Brain microvascular endothelial cell (primary cell): ENCODE results near the gene SPEM2.

Experiments used
- DNase-seq: peaks from one replicate; pipeline ENCODE4 v3.0.0-alpha.2; 2020
- H3K27ac ChIP-seq: fragments of 250-450 bp; sonication (Bioruptor Pico); 2 replicates; pipeline ENCODE4 v1.5.1; 2020; ENCODE audit warnings: mild to moderate bottlenecking, moderate library complexity
- H3K27me3 ChIP-seq: fragments of 250-450 bp; sonication (Bioruptor Pico); replicated peaks from 2 replicates; pipeline ENCODE4 v1.5.1; 2020; ENCODE audit warnings: mild to moderate bottlenecking
- H3K36me3 ChIP-seq: fragments of 250-450 bp; sonication (Bioruptor Pico); replicated peaks from 2 replicates; pipeline ENCODE4 v1.5.1; 2020; ENCODE audit warnings: mild to moderate bottlenecking
- H3K4me3 ChIP-seq: 2 replicates; pipeline ENCODE4 v1.5.1; 2011; ENCODE audit warnings: low read depth, mild to moderate bottlenecking, control low read depth, low read length, moderate library complexity
- in situ Hi-C: cut with HindIII; loops from 2 replicates; pipeline ENCODE4 v1.10.0; 2017; ENCODE audit warnings: low sequenced_read_pairs, low pct_ligation_motif_present
- TF ChIP-seq, protein P1 (sequence below): IDR thresholded peaks from 2 replicates; pipeline ENCODE4 v1.5.1; 2011; ENCODE audit warnings: low read depth, mild to moderate bottlenecking, moderate library complexity, low read length, control low read depth, inconsistent platforms; ENCODE audit errors: missing control alignments

SPEM2 gene

DNA sequence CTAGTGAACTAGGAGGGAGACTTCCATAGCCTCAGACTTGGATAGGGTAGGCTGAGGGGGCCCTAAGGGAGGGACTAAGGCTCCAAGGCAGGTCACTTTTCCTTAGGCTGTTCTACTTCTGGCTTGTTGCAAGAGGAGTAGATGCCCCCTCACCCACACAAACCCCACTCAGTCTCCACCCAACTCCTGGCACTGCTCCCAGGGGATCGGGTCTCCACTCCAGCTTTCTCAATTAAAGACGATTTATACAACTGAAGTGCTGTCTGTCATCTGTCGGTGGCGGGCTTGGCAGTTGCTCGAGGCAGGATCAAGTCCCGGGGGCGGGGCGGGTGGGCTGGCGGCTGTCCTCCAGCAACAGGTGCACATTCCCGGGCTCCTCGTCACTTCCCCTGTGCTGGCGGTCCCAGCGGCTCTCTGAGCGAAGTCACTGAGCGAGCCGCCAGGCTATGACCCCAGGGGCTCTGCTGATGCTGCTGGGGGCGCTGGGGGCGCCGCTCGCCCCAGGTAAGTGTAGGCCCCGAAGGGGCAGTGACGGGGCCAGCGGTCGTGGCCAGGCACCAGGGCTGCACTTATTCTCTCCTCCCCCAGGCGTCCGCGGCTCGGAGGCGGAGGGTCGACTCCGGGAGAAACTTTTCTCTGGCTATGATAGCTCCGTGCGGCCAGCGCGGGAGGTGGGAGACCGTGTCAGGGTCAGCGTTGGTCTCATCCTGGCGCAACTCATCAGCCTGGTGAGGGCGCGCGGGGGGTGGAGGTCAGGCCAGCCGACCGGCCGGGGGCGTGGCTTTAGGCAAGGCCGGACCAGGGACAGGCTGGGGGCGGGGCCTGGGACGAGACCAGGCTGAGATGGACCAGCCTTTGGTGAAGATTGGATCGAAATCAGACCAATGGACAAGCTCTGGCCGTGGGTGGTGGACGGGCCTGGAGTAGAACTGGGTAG lies 19.5 kb downstream of the SPEM2 start, which contains the start of gene CHRNB1:
Gene CHRNB1 (plus strand): TSS at position 380 of the 937 bp plus-strand sequence. CDS start 67 bp downstream, at position 447.
- H3K4me3 ChIP-seq, result peak within 1 kb of the TSS; percentile 30
- no peaks in the 10 kb centered on the region for H3K36me3 ChIP-seq
- DNase-seq, result no peak
- peaks cover 24% of the 10 kb centered on the region for H3K27me3 ChIP-seq
- TF ChIP-seq, protein P1, sequence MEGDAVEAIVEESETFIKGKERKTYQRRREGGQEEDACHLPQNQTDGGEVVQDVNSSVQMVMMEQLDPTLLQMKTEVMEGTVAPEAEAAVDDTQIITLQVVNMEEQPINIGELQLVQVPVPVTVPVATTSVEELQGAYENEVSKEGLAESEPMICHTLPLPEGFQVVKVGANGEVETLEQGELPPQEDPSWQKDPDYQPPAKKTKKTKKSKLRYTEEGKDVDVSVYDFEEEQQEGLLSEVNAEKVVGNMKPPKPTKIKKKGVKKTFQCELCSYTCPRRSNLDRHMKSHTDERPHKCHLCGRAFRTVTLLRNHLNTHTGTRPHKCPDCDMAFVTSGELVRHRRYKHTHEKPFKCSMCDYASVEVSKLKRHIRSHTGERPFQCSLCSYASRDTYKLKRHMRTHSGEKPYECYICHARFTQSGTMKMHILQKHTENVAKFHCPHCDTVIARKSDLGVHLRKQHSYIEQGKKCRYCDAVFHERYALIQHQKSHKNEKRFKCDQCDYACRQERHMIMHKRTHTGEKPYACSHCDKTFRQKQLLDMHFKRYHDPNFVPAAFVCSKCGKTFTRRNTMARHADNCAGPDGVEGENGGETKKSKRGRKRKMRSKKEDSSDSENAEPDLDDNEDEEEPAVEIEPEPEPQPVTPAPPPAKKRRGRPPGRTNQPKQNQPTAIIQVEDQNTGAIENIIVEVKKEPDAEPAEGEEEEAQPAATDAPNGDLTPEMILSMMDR, result peak; percentile 12
- in situ Hi-C loops, result no loop called here
- no peak within 1 kb of the TSS for H3K27ac ChIP-seq

- Histone ChIP-seq H3K27ac (no peak overlapping the region), H3K36me3 (no peaks in the 10 kb centered on the region), H3K27me3 (peaks cover 19% of the 10 kb centered on the region), H3K4me3 (peak overlapping the region; percentile 30)
- in situ Hi-C loops, result no loop called here
- DNase-seq, result no peak
- TF ChIP-seq, protein P1, result no peak
These were observed 20.2 kb downstream of the SPEM2 start for GRCh38 chr17:7445619-7445968.

DNA sequence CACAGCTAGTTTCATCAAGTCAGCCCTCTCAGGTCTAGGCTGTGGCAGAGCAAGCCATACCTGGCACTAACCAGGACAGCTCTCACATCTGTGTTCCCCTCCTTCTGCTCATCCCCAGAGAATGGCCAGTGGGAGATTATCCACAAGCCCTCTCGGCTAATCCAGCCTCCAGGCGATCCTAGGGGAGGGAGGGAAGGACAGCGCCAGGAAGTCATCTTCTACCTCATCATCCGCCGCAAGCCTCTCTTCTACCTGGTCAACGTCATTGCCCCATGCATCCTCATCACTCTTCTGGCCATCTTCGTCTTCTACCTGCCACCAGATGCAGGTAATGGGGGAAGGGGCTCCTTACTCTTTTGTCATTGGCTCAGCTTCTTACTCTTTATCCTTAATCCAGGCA lies 23.0 kb downstream of the SPEM2 start:
- TF ChIP-seq, protein P1, result no peak
- no peak for DNase-seq
- in situ Hi-C loops, result no loop called here
- H3K4me3 ChIP-seq, result no peak overlapping the region
- peaks cover 18% of the 10 kb centered on the region for H3K27me3 ChIP-seq
- H3K36me3 ChIP-seq, result no peaks in the 10 kb centered on the region
- no peak overlapping the region for H3K27ac ChIP-seq

- in situ Hi-C loops, result no loop called here
- no peaks in the 10 kb centered on the region for H3K27me3 ChIP-seq
- no peak for DNase-seq
- TF ChIP-seq, protein P1, result no peak
- peaks cover 13% of the 10 kb centered on the region for H3K36me3 ChIP-seq
- H3K4me3 ChIP-seq, result no peak overlapping the region
- H3K27ac ChIP-seq, result no peak overlapping the region
These were observed 34.6 kb downstream of the SPEM2 start for GRCh38 chr17:7459961-7460545.

- Histone ChIP-seq H3K27ac (no peak overlapping the region), H3K4me3 (no peak overlapping the region), H3K27me3 (no peaks in the 10 kb centered on the region), H3K36me3 (peaks cover 17% of the 10 kb centered on the region)
- TF ChIP-seq, protein P1, result no peak
- DNase-seq, result no peak
- in situ Hi-C loops, result no loop called here
These were observed 35.6 kb downstream of the SPEM2 start for GRCh38 chr17:7460850-7461660.
